Thymus (tissue), 11 donors: ENCODE results near the gene COPS4. TPM values are rescaled to one million over a fixed set of nuclear protein-coding genes. Genes with fewer than 3 reads are reported as not detected.
"Not testable (repeated sequence)": the region's sequence is repeated elsewhere in the genome, so short reads cannot be mapped to it uniquely, and the experiment has no call there.

Experiments used
- DNase-seq, 9 donors: peaks; one replicate each; pipeline ENCODE4 v3.0.0-alpha.2; 2013; ENCODE audit warnings: low spot score in 9 of 9, low read depth in 6 of 9, missing footprints in 1 of 9
- H3K27ac ChIP-seq, 2 donors: one replicate each; pipeline ENCODE4 v1.5.1; 2013; ENCODE audit warnings: control low read depth in 1 of 2, low read depth in 1 of 2, low read length in 1 of 2, mild to moderate bottlenecking in 1 of 2, moderate library complexity in 1 of 2
- H3K27me3 ChIP-seq, 2 donors: one replicate each; pipeline ENCODE4 v1.5.1; 2013; ENCODE audit warnings: low read length in 1 of 2; ENCODE audit not compliant: control insufficient read depth in 2 of 2, insufficient read depth in 1 of 2
- H3K36me3 ChIP-seq, 2 donors: one replicate each; pipeline ENCODE4 v1.5.1; 2013; ENCODE audit warnings: low read length in 1 of 2, mild to moderate bottlenecking in 1 of 2, moderate library complexity in 1 of 2; ENCODE audit not compliant: control insufficient read depth in 2 of 2, insufficient read depth in 2 of 2
- H3K4me1 ChIP-seq, 2 donors: one replicate each; pipeline ENCODE4 v1.5.1; 2013; ENCODE audit warnings: low read length in 2 of 2; ENCODE audit not compliant: control insufficient read depth in 2 of 2, insufficient read depth in 2 of 2
- H3K4me3 ChIP-seq, 2 donors: one replicate each; pipeline ENCODE4 v1.5.1; 2013; ENCODE audit warnings: low read length in 2 of 2, control low read depth in 1 of 2, mild to moderate bottlenecking in 1 of 2
- H3K9me3 ChIP-seq, 2 donors: one replicate each; pipeline ENCODE4 v1.5.1; 2013; ENCODE audit warnings: low read length in 1 of 2, mild to moderate bottlenecking in 1 of 2; ENCODE audit not compliant: control insufficient read depth in 2 of 2, insufficient read depth in 1 of 2
- WGBS: extraction: QIAGEN DNeasy Blood & Tissue Kit; methylation state at CpG from one replicate; pipeline ENCODE4 v1.1.7; 2013; 5-methylcytosine and 5-hydroxymethylcytosine counted together
- polyA plus RNA-seq: library from polyadenylated mRNA; stranded (reverse); fragments of 200-250 nt; gene quantifications from one replicate; pipeline ENCODE4 v1.2.3, GENCODE V29; 2013
- total RNA-seq: library from RNA; stranded (reverse); fragments of 120-200 nt; gene quantifications from one replicate; pipeline ENCODE4 v1.2.4, GENCODE V29; 2013
- donor health status: healthy.

COPS4 gene
- total and polyA plus RNA-seq, 2 donors = 43.6 to 61.4 TPM

- Histone ChIP-seq H3K4me1 (no peaks in the 10 kb centered on the region), H3K4me3 (no peak overlapping the region), H3K36me3 (peaks cover 14 to 51% of the 10 kb centered on the region in 2 donors), H3K27me3 (no peaks in the 10 kb centered on the region), H3K9me3 (no peaks in the 10 kb centered on the region), H3K27ac (no peak overlapping the region)
- no peak for DNase-seq
- WGBS = 100% methylated on average over 1 of the region's 1 CpG
Observed at GRCh38 chr4:83071116-83071515, 36.1 kb downstream of the COPS4 start.

DNA sequence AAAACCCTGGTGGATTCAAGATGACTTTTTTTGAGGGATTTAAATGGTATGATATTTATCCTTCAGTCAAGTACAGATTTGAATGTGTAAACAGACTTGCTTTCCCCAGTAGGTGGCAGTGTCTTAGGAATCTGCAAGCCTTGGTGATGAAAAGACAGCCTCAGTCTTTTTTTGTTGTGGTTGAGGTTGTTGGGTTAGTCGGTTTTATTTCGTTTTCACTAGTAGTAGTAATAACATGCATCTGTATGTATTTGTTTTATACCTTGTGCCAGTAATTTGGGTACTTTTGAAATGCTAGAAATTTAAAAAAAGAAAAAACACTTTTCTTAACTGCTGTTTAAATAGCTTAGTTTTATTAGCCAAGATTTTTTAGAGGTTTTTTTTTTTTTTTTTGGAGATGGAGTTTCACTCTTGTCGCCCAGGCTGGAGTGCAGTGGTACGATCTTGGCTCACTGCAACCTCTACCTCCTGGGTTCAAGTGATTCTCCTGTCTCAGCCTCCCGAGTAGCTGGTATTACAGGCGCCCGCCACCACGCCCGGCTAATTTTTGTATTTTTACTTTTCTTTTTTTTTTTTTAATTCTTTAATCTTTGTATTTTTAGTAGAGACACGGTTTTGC, 39.2 kb downstream of the COPS4 start:
- peaks cover 14 to 30% of the 10 kb centered on the region in 2 donors for H3K36me3 ChIP-seq
- H3K4me1 ChIP-seq = no peaks in the 10 kb centered on the region
- 80% methylated on average over 10 of the region's 10 CpGs for WGBS
- H3K9me3 ChIP-seq = no peaks in the 10 kb centered on the region
- H3K27me3 ChIP-seq = no peaks in the 10 kb centered on the region
- peak; percentile 46 to 94 (median 79) for DNase-seq
- H3K27ac ChIP-seq = no peak overlapping the region
- H3K4me3 ChIP-seq = no peak overlapping the region

DNA sequence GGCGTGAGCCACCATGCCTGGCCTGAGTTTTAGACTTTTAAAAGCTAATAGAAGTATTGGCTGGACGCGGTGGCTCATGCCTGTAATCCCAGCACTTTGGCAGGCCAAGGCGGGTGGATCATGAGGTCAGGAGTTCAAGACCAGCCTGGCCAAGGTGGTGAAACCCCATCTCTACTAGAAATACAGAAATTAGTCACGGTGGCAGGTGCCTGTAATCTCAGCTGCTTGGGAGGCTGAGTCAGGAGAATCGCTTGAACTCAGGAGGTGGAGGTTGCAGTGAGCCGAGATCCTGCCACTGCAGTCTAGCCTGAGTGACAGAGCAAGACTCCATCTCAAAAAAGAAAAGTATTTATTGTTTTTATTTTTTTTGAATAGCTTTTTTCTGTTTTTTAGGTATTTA, 39.8 kb downstream of the COPS4 start:
- not testable (repeated sequence) for H3K27me3 ChIP-seq, H3K4me3 ChIP-seq, H3K4me1 ChIP-seq, H3K27ac ChIP-seq, H3K9me3 ChIP-seq, DNase-seq
- 97% methylated on average over 7 of the region's 7 CpGs for WGBS
- peaks cover 14 to 26% of the 10 kb centered on the region in 2 donors for H3K36me3 ChIP-seq

- no peaks in the 10 kb centered on the region for H3K9me3 ChIP-seq
- DNase-seq = no peak
- no peak overlapping the region for H3K4me3 ChIP-seq
- no peaks in the 10 kb centered on the region for H3K27me3 ChIP-seq
- no peak overlapping the region for H3K27ac ChIP-seq
- WGBS = 80% methylated on average over 4 of the region's 4 CpGs
- no peaks in the 10 kb centered on the region for H3K4me1 ChIP-seq
- H3K36me3 ChIP-seq = peaks cover 14 to 18% of the 10 kb centered on the region in 2 donors
Observed at GRCh38 chr4:83075311-83076095, 40.5 kb downstream of the COPS4 start.

GRCh38 chr4:83080561-83080960, 45.6 kb downstream of the COPS4 start:
- peaks cover 0 to 5% of the 10 kb centered on the region in 2 donors for H3K4me1 ChIP-seq
- H3K36me3 ChIP-seq = peaks cover 6 to 8% of the 10 kb centered on the region in 2 donors
- WGBS = 98% methylated on average over 6 of the region's 6 CpGs
- no peak overlapping the region for H3K4me3 ChIP-seq
- no peak overlapping the region for H3K27ac ChIP-seq
- H3K27me3 ChIP-seq = no peaks in the 10 kb centered on the region
- H3K9me3 ChIP-seq = no peaks in the 10 kb centered on the region
- DNase-seq = no peak

DNA sequence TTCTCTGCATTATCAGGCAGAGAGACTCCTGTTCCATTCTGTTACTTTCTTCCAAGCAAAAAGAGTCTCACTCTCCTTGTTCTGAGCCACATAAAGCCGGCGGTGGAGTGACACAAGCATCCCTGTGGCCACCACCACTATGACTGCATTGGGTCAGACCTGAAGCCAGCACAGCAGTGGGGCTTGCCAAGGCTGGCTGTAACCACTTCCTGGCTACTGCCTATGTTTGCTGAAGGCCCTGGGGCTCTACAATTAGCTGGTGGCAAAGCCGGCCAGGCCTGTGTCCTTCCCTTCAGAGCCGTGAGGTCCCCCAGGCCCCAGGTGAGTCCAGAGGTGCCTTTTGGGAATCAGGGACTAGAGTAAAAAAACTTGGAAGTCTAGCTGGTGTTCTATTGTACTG, 47.8 kb downstream of the COPS4 start:
- H3K4me3 ChIP-seq = no peak overlapping the region
- H3K27ac ChIP-seq = no peak overlapping the region
- no peaks in the 10 kb centered on the region for H3K36me3 ChIP-seq
- WGBS = 95% methylated on average over 4 of the region's 4 CpGs
- no peak for DNase-seq
- H3K27me3 ChIP-seq = no peaks in the 10 kb centered on the region
- peaks cover 0 to 5% of the 10 kb centered on the region in 2 donors for H3K4me1 ChIP-seq
- no peaks in the 10 kb centered on the region for H3K9me3 ChIP-seq

DNA sequence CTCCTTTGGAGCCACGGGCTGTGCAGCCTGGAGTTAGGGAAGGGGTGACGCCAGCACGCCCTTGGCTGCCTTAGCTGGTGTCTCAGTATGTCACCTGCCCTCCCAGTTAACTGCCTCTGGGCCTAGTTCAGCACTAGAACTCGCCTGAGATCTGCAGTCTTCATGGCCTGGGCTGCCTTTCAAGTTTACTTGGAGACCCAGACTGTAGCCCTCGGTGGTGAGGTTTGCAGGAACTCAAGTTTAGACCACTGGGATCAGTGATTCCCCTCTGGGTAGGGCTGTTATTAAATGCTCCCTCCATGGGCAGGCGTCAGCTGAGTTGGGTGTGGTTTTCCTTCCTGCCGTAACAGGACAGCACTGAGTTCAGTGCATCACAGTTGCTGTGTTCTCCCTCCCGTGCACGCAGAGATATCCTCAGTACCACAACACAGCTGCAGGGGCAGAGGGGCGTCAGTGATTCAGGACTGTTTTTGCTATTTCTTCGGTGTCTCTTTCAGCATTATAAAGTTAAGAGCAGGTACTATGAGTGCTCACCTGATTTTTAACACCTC, 49.0 kb downstream of the COPS4 start:
- DNase-seq = peak in 7 of 9 donors; percentile 8 to 73 (median 27)
- H3K4me3 ChIP-seq = no peak overlapping the region
- 43% methylated on average over 11 of the region's 11 CpGs for WGBS
- H3K27me3 ChIP-seq = no peaks in the 10 kb centered on the region
- H3K4me1 ChIP-seq = peaks cover 0 to 5% of the 10 kb centered on the region in 2 donors
- no peaks in the 10 kb centered on the region for H3K9me3 ChIP-seq
- H3K27ac ChIP-seq = peak overlapping the region in 1 of 2 donors; percentile 17
- H3K36me3 ChIP-seq = peaks cover 0 to 3% of the 10 kb centered on the region in 2 donors

GRCh38 chr4:83084956-83085355, 50.0 kb downstream of the COPS4 start:
- H3K27ac ChIP-seq, DNase-seq, H3K4me1 ChIP-seq, H3K27me3 ChIP-seq, H3K36me3 ChIP-seq, H3K9me3 ChIP-seq, H3K4me3 ChIP-seq: not testable (repeated sequence)
- WGBS = 96% methylated on average over 12 of the region's 12 CpGs

DNA sequence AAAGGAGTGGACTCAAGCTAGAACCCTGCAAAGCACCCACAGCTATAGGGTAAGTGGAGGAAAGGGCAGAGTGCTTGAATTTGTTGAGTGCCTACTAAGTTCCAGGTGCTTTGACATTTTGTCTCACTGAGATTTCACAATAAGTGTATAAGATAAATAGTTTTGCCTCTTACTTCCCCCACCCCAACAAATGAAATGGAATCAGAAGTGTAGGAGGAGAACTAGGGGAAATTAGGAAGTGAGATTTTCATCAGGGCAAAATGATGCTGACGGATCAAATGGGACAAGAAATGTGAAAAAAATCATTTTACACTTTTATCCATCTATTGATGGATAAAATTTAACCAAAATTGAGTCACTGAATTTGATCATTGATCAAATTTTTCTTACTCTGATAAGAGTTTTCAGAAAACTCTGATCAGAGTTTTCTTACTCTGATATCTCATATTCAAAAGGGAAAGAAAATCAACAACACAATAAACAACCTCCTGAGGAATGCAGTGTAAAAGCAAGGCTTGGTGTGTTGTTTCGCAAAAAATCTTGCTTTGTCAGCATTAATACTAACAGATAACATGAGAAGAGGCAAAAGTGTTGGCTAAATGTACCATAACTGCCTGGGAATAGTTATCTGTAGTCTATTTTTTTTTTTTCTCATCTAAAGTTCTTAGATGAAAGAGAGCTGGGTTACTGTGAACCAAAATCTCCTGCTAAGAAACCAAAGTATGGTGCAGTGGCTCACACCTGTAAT, 54.6 kb downstream of the COPS4 start:
- Histone ChIP-seq H3K4me3 (no peak overlapping the region), H3K36me3 (peaks cover 0 to 17% of the 10 kb centered on the region in 2 donors), H3K27me3 (no peaks in the 10 kb centered on the region), H3K27ac (no peak overlapping the region), H3K9me3 (no peaks in the 10 kb centered on the region), H3K4me1 (no peaks in the 10 kb centered on the region)
- WGBS = 96% methylated on average over 2 of the region's 2 CpGs
- DNase-seq = no peak
